ENCODE results near the gene FZD8.

- TF ChIP-seq CTCF (IDR thresholded peaks at IDR 0.05) (peak in 1 of 6 experiments; percentile 10), POLR2A (IDR thresholded peaks at IDR 0.05) (no peak)
Measured at GRCh38 chr10:35638101-35638500, 4.0 kb downstream of the FZD8 start.

All from thyroid gland (tissue), 4 donors.